ENCODE data around the gene GRIK4. TPM values are rescaled to one million over a fixed set of nuclear protein-coding genes. Genes with fewer than 3 reads are reported as not detected.

GRIK4 gene
- total and polyA plus RNA-seq, 9 of the 15 experiments (the other 6 are each of a cell fraction or from before 2014, with no cell fraction given), result not detected

DNA sequence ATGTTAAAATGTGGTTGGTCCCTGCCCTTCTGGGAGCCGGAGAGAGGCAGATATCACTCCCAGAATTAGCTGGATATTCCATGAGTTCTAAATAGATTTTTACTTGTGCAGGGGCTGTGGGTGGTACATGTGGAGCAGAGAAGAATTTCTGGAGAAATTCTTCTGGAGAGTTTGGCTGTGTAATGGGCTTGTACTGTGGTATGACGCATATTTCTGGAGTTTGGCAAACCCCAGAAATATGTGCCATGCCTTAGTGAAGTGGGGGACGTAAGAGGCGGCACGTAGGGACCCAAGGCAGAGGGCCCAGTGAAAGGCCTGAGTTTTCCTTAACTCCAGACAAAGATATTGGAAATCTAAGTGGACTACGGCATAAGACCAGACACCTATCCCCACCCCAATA, 461.1 kb downstream of the GRIK4 start (continued):
- TF ChIP-seq, protein P1, sequence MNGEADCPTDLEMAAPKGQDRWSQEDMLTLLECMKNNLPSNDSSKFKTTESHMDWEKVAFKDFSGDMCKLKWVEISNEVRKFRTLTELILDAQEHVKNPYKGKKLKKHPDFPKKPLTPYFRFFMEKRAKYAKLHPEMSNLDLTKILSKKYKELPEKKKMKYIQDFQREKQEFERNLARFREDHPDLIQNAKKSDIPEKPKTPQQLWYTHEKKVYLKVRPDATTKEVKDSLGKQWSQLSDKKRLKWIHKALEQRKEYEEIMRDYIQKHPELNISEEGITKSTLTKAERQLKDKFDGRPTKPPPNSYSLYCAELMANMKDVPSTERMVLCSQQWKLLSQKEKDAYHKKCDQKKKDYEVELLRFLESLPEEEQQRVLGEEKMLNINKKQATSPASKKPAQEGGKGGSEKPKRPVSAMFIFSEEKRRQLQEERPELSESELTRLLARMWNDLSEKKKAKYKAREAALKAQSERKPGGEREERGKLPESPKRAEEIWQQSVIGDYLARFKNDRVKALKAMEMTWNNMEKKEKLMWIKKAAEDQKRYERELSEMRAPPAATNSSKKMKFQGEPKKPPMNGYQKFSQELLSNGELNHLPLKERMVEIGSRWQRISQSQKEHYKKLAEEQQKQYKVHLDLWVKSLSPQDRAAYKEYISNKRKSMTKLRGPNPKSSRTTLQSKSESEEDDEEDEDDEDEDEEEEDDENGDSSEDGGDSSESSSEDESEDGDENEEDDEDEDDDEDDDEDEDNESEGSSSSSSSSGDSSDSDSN (IDR thresholded peaks at IDR 0.05; ENCODE audit: borderline replicate concordance in 1 of 2, low read depth in 2 of 2, low read length in 2 of 2), result no peak
- TF ChIP-seq, protein P2, sequence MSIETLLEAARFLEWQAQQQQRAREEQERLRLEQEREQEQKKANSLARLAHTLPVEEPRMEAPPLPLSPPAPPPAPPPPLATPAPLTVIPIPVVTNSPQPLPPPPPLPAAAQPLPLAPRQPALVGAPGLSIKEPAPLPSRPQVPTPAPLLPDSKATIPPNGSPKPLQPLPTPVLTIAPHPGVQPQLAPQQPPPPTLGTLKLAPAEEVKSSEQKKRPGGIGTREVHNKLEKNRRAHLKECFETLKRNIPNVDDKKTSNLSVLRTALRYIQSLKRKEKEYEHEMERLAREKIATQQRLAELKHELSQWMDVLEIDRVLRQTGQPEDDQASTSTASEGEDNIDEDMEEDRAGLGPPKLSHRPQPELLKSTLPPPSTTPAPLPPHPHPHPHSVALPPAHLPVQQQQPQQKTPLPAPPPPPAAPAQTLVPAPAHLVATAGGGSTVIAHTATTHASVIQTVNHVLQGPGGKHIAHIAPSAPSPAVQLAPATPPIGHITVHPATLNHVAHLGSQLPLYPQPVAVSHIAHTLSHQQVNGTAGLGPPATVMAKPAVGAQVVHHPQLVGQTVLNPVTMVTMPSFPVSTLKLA (conservative IDR thresholded peaks at IDR 0.05), result no peak
- TF ChIP-seq, protein P3, sequence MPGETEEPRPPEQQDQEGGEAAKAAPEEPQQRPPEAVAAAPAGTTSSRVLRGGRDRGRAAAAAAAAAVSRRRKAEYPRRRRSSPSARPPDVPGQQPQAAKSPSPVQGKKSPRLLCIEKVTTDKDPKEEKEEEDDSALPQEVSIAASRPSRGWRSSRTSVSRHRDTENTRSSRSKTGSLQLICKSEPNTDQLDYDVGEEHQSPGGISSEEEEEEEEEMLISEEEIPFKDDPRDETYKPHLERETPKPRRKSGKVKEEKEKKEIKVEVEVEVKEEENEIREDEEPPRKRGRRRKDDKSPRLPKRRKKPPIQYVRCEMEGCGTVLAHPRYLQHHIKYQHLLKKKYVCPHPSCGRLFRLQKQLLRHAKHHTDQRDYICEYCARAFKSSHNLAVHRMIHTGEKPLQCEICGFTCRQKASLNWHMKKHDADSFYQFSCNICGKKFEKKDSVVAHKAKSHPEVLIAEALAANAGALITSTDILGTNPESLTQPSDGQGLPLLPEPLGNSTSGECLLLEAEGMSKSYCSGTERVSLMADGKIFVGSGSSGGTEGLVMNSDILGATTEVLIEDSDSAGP (CRISPR knock-in tag; IDR thresholded peaks at IDR 0.05), result no peak
- no peak for TF ChIP-seq POLR2AphosphoS2 (IDR thresholded peaks at IDR 0.05; ENCODE audit: low read length)
- TF ChIP-seq YY1 (IDR thresholded peaks at IDR 0.05; ENCODE audit: borderline replicate concordance in 1 of 3, control insufficient read depth in 1 of 3, extremely low read depth in 1 of 3, insufficient read depth in 3 of 3, insufficient read length in 1 of 3, insufficient replicate concordance in 2 of 3, low read depth in 1 of 3, low read length in 2 of 3), result no peak

All from K562 (cell line).